WTC11 (cell line): ENCODE measurements around the gene MAZ. TPM values are rescaled to one million over a fixed set of nuclear protein-coding genes. Genes with fewer than 3 reads are reported as not detected.

ENCODE experiments used
- ATAC-seq: fragments of 200-7000 bp; cut with Tn5 transposase; 2 replicates; pipeline ENCODE4 v1.10.0; 2021; ENCODE audit warnings: mild to moderate bottlenecking, moderate library complexity
- CTCF ChIA-PET: fragments of 300-600 bp; sonication (Branson Sonifier 250); formaldehyde crosslinking; loops from one replicate; lab custom pipeline; 2021; ENCODE audit warnings: antibody characterized with exemption; lab: Charles Lee
- POLR2A ChIA-PET: fragments of 350-600 bp; sonication (Branson Sonifier 250); formaldehyde crosslinking; loops from one replicate; lab custom pipeline; 2021; ENCODE audit warnings: antibody characterized with exemption; lab: Charles Lee
- DNase-seq: peaks from one replicate; pipeline ENCODE4 v3.0.0; 2021; ENCODE audit warnings: low spot score
- H3K27ac Mint-ChIP-seq: 2 replicates; pipeline ENCODE4 v1.8.0; 2021; ENCODE audit warnings: mixed read lengths
- H3K27me3 Mint-ChIP-seq: 2 replicates; pipeline ENCODE4 v1.8.0; 2021; ENCODE audit warnings: low read depth, mild to moderate bottlenecking, moderate library complexity, mixed read lengths
- H3K36me3 Mint-ChIP-seq: 2 replicates; pipeline ENCODE4 v1.8.0; 2021; ENCODE audit warnings: mixed read lengths
- H3K4me1 Mint-ChIP-seq: 2 replicates; pipeline ENCODE4 v1.8.0; 2022; ENCODE audit warnings: mixed read lengths
- H3K4me3 Mint-ChIP-seq: 2 replicates; pipeline ENCODE4 v1.8.0; 2021; ENCODE audit warnings: mild to moderate bottlenecking, moderate library complexity, mixed read lengths
- H3K9me3 Mint-ChIP-seq: 2 replicates; pipeline ENCODE4 v1.8.0; 2021; ENCODE audit warnings: mixed read lengths
- EMX1 ChIP-seq: fragments of 250-450 bp; sonication (Bioruptor Pico); IDR thresholded peaks from 2 replicates; pipeline ENCODE4 v1.8.0; 2021; ENCODE audit warnings: mild to moderate bottlenecking
- FOXK1 ChIP-seq: sonication (generic); formaldehyde crosslinking; IDR thresholded peaks from 2 replicates; pipeline ENCODE4 v1.8.0; 2022; ENCODE audit warnings: mild to moderate bottlenecking, moderate library complexity, missing genetic modification reagents
- GABPB1 ChIP-seq: sonication (generic); formaldehyde crosslinking; IDR thresholded peaks from 2 replicates; pipeline ENCODE4 v1.8.1; 2023; ENCODE audit warnings: mild to moderate bottlenecking, missing genetic modification reagents
- GRHL2 ChIP-seq: fragments of 250-450 bp; sonication (Bioruptor Pico); IDR thresholded peaks from 2 replicates; pipeline ENCODE4 v1.8.0; 2022; ENCODE audit warnings: mild to moderate bottlenecking, moderate library complexity; ENCODE audit not compliant: insufficient replicate concordance, severe bottlenecking
- IRF2 ChIP-seq: sonication (generic); formaldehyde crosslinking; IDR thresholded peaks from 2 replicates; pipeline ENCODE4 v1.8.0; 2022; ENCODE audit warnings: low read depth, missing genetic modification reagents, borderline replicate concordance
- KAT7 ChIP-seq: sonication (generic); formaldehyde crosslinking; IDR thresholded peaks from 2 replicates; pipeline ENCODE4 v1.8.1; 2023; ENCODE audit warnings: missing genetic modification reagents, mild to moderate bottlenecking, borderline replicate concordance
- MXD4 ChIP-seq: fragments of 250-450 bp; sonication (Bioruptor Pico); IDR thresholded peaks from 2 replicates; pipeline ENCODE4 v1.8.0; 2021; ENCODE audit warnings: mild to moderate bottlenecking, moderate library complexity, borderline replicate concordance
- MYBL2 ChIP-seq: sonication (generic); formaldehyde crosslinking; IDR thresholded peaks from 2 replicates; pipeline ENCODE4 v1.8.1; 2023; ENCODE audit warnings: mild to moderate bottlenecking, moderate library complexity, missing genetic modification reagents
- NFATC4 ChIP-seq: fragments of 250-450 bp; sonication (Bioruptor Pico); IDR thresholded peaks from 2 replicates; pipeline ENCODE4 v1.9.0; 2021; ENCODE audit warnings: mild to moderate bottlenecking
- NFE2L1 ChIP-seq: sonication (generic); formaldehyde crosslinking; IDR thresholded peaks from 2 replicates; pipeline ENCODE4 v1.8.1; 2023; ENCODE audit warnings: missing genetic modification reagents
- TCF7 ChIP-seq: sonication (generic); formaldehyde crosslinking; IDR thresholded peaks from 2 replicates; pipeline ENCODE4 v1.8.0; 2022; ENCODE audit warnings: mild to moderate bottlenecking, low read depth, missing genetic modification reagents, moderate library complexity
- TP53 ChIP-seq: sonication (generic); formaldehyde crosslinking; IDR thresholded peaks from 2 replicates; pipeline ENCODE4 v1.8.1; 2023; ENCODE audit warnings: mild to moderate bottlenecking, missing genetic modification reagents
- ZNF121 ChIP-seq: sonication (generic); formaldehyde crosslinking; IDR thresholded peaks from 2 replicates; pipeline ENCODE4 v1.8.0; 2023; ENCODE audit warnings: missing genetic modification reagents
- ZNF423 ChIP-seq: fragments of 250-450 bp; sonication (Bioruptor Pico); IDR thresholded peaks from 2 replicates; pipeline ENCODE4 v2.1.2; 2022; ENCODE audit warnings: mild to moderate bottlenecking, moderate library complexity
- ZNF671 ChIP-seq: fragments of 250-450 bp; sonication (Bioruptor Pico); IDR thresholded peaks from 2 replicates; pipeline ENCODE4 v1.8.0; 2021; ENCODE audit warnings: mild to moderate bottlenecking
- total RNA-seq: library from RNA; stranded (reverse); gene quantifications from 3 replicates; pipeline ENCODE4 v1.2.3, GENCODE V29; 2021
- TF ChIP-seq, protein P1 (sequence below): sonication (generic); formaldehyde crosslinking; IDR thresholded peaks from 2 replicates; pipeline ENCODE4 v1.8.0; 2022; ENCODE audit warnings: mild to moderate bottlenecking, missing genetic modification reagents
- TF ChIP-seq, protein P2 (sequence below): fragments of 250-450 bp; sonication (Bioruptor Pico); IDR thresholded peaks from 2 replicates; pipeline ENCODE4 v1.9.0; 2021; ENCODE audit warnings: mild to moderate bottlenecking, borderline replicate concordance
- TF ChIP-seq, protein P3 (sequence below): sonication (generic); formaldehyde crosslinking; IDR thresholded peaks from 2 replicates; pipeline ENCODE4 v1.8.1; 2022; ENCODE audit warnings: mild to moderate bottlenecking, moderate library complexity, missing genetic modification reagents
- TF ChIP-seq, protein P4 (sequence below): fragments of 200-600 bp; IDR thresholded peaks from 2 replicates; pipeline ENCODE4 v1.8.0; 2022; ENCODE audit warnings: antibody characterized with exemption
- TF ChIP-seq, protein P5 (sequence below): sonication (generic); formaldehyde crosslinking; IDR thresholded peaks from 2 replicates; pipeline ENCODE4 v1.8.1; 2022; ENCODE audit warnings: missing genetic modification reagents, borderline replicate concordance
- TF ChIP-seq, protein P6 (sequence below): sonication (generic); formaldehyde crosslinking; IDR thresholded peaks from 2 replicates; pipeline ENCODE4 v1.8.0; 2022; ENCODE audit warnings: mild to moderate bottlenecking, missing genetic modification reagents

Gene MAZ
- total RNA-seq, 1 experiment from 2014 or later = 405 TPM

DNA sequence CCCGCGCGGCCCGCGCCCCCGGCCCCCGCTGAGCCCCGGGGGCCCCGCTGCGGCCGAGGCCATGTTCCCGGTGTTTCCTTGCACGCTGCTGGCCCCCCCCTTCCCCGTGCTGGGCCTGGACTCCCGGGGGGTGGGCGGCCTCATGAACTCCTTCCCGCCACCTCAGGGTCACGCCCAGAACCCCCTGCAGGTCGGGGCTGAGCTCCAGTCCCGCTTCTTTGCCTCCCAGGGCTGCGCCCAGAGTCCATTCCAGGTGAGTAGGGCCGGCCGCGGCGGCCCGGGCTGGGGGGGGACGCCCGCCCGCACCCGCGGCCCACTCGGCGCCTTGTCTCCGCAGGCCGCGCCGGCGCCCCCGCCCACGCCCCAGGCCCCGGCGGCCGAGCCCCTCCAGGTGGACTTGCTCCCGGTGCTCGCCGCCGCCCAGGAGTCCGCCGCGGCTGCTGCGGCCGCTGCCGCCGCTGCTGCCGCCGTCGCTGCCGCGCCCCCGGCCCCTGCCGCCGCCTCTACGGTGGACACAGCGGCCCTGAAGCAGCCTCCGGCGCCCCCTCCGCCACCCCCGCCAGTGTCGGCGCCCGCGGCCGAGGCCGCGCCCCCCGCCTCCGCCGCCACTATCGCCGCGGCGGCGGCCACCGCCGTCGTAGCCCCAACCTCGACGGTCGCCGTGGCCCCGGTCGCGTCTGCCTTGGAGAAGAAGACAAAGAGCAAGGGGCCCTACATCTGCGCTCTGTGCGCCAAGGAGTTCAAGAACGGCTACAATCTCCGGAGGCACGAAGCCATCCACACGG is 504 bp downstream of the MAZ start (continued):
- TF ChIP-seq, protein P1, sequence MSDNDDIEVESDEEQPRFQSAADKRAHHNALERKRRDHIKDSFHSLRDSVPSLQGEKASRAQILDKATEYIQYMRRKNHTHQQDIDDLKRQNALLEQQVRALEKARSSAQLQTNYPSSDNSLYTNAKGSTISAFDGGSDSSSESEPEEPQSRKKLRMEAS = no peak; the same call in 1 of the 2 replicates
- TF ChIP-seq NFE2L1 (CRISPR knock-in tag) (peak; percentile 74; the same call in 1 of the 2 replicates), IRF2 (CRISPR knock-in tag) (no peak), TCF7 (CRISPR knock-in tag) (0 out of 2 replicates have a peak, but pooled peaks have one; percentile 56), NFATC4 (CRISPR knock-in tag) (no peak), ZNF121 (CRISPR knock-in tag) (no peak), FOXK1 (CRISPR knock-in tag) (peak; percentile 56), ZNF671 (CRISPR knock-in tag) (no peak), MYBL2 (0 out of 2 replicates have a peak, but pooled peaks have one; percentile 23), ZNF423 (CRISPR knock-in tag) (peak; percentile 65), TP53 (CRISPR knock-in tag) (0 out of 2 replicates have a peak, but pooled peaks have one; percentile 31)
- TF ChIP-seq, protein P2, sequence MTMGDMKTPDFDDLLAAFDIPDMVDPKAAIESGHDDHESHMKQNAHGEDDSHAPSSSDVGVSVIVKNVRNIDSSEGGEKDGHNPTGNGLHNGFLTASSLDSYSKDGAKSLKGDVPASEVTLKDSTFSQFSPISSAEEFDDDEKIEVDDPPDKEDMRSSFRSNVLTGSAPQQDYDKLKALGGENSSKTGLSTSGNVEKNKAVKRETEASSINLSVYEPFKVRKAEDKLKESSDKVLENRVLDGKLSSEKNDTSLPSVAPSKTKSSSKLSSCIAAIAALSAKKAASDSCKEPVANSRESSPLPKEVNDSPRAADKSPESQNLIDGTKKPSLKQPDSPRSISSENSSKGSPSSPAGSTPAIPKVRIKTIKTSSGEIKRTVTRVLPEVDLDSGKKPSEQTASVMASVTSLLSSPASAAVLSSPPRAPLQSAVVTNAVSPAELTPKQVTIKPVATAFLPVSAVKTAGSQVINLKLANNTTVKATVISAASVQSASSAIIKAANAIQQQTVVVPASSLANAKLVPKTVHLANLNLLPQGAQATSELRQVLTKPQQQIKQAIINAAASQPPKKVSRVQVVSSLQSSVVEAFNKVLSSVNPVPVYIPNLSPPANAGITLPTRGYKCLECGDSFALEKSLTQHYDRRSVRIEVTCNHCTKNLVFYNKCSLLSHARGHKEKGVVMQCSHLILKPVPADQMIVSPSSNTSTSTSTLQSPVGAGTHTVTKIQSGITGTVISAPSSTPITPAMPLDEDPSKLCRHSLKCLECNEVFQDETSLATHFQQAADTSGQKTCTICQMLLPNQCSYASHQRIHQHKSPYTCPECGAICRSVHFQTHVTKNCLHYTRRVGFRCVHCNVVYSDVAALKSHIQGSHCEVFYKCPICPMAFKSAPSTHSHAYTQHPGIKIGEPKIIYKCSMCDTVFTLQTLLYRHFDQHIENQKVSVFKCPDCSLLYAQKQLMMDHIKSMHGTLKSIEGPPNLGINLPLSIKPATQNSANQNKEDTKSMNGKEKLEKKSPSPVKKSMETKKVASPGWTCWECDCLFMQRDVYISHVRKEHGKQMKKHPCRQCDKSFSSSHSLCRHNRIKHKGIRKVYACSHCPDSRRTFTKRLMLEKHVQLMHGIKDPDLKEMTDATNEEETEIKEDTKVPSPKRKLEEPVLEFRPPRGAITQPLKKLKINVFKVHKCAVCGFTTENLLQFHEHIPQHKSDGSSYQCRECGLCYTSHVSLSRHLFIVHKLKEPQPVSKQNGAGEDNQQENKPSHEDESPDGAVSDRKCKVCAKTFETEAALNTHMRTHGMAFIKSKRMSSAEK (CRISPR knock-in tag) = no peak
- TF ChIP-seq, protein P3, sequence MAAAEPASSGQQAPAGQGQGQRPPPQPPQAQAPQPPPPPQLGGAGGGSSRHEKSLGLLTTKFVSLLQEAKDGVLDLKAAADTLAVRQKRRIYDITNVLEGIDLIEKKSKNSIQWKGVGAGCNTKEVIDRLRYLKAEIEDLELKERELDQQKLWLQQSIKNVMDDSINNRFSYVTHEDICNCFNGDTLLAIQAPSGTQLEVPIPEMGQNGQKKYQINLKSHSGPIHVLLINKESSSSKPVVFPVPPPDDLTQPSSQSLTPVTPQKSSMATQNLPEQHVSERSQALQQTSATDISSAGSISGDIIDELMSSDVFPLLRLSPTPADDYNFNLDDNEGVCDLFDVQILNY (CRISPR knock-in tag) = peak; percentile 90

DNA sequence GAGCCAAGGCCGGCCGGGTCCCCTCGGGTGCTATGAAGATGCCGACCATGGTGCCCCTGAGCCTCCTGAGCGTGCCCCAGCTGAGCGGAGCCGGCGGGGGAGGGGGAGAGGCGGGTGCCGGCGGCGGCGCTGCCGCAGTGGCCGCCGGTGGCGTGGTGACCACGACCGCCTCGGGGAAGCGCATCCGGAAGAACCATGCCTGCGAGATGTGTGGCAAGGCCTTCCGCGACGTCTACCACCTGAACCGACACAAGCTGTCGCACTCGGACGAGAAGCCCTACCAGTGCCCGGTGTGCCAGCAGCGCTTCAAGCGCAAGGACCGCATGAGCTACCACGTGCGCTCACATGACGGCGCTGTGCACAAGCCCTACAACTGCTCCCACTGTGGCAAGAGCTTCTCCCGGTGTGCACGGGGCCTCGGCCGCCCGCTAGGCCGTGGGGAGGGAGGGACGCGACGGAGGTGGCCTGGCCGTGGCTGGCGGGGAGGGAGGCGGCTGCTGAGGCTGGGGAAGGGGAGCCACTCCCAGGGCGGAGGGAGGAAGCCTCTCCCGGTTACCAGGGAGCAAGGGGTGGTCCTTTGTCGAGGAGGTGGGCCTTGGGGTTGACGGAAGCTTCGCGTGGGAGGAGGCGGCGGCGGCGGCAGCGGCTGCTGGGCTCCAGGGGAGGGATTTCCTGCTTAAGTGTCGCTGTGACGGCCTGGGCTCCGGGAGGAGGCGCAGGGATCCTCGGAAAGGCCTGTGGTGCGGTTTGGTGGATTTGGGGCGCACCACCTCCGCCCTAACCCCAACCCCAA is 1.3 kb downstream of the MAZ start:
- POLR2A ChIA-PET = interaction anchor here (0.8 to 2.4 kb wide), 7 partner anchors 8 to 108 kb away, joined by 3 to 12 read pairs (median 4); partner anchors contain the start of genes ASPHD1, CDIPT, KIF22 and PAGR1
- CTCF ChIA-PET = interaction anchor here (0.5 to 3.3 kb wide), 16 partner anchors 9 to 258 kb away, joined by 3 to 33 read pairs (median 7); partner anchors contain the start of genes ALDOA, ASPHD1, CDIPT and KIF22
- peak overlapping the region; percentile 97 for H3K27ac Mint-ChIP-seq
- peak; percentile 76 for DNase-seq
- peaks cover 50% of the 10 kb centered on the region for H3K4me1 Mint-ChIP-seq
- H3K27me3 Mint-ChIP-seq = no peaks in the 10 kb centered on the region
- H3K4me3 Mint-ChIP-seq = peak overlapping the region; percentile 88
- H3K9me3 Mint-ChIP-seq = no peaks in the 10 kb centered on the region
- H3K36me3 Mint-ChIP-seq = peaks cover 13% of the 10 kb centered on the region
- peak; percentile 1 for ATAC-seq
- TF ChIP-seq GABPB1 (CRISPR knock-in tag) (peak; percentile 89), KAT7 (CRISPR knock-in tag) (peak; percentile 90), GRHL2 (CRISPR knock-in tag) (no peak), EMX1 (no peak), MXD4 (no peak)
- TF ChIP-seq, protein P4, sequence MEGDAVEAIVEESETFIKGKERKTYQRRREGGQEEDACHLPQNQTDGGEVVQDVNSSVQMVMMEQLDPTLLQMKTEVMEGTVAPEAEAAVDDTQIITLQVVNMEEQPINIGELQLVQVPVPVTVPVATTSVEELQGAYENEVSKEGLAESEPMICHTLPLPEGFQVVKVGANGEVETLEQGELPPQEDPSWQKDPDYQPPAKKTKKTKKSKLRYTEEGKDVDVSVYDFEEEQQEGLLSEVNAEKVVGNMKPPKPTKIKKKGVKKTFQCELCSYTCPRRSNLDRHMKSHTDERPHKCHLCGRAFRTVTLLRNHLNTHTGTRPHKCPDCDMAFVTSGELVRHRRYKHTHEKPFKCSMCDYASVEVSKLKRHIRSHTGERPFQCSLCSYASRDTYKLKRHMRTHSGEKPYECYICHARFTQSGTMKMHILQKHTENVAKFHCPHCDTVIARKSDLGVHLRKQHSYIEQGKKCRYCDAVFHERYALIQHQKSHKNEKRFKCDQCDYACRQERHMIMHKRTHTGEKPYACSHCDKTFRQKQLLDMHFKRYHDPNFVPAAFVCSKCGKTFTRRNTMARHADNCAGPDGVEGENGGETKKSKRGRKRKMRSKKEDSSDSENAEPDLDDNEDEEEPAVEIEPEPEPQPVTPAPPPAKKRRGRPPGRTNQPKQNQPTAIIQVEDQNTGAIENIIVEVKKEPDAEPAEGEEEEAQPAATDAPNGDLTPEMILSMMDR = no peak
- TF ChIP-seq, protein P5, sequence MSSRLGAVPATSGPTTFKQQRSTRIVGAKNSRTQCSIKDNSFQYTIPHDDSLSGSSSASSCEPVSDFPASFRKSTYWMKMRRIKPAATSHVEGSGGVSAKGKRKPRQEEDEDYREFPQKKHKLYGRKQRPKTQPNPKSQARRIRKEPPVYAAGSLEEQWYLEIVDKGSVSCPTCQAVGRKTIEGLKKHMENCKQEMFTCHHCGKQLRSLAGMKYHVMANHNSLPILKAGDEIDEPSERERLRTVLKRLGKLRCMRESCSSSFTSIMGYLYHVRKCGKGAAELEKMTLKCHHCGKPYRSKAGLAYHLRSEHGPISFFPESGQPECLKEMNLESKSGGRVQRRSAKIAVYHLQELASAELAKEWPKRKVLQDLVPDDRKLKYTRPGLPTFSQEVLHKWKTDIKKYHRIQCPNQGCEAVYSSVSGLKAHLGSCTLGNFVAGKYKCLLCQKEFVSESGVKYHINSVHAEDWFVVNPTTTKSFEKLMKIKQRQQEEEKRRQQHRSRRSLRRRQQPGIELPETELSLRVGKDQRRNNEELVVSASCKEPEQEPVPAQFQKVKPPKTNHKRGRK (CRISPR knock-in tag) = no peak
- TF ChIP-seq, protein P6, sequence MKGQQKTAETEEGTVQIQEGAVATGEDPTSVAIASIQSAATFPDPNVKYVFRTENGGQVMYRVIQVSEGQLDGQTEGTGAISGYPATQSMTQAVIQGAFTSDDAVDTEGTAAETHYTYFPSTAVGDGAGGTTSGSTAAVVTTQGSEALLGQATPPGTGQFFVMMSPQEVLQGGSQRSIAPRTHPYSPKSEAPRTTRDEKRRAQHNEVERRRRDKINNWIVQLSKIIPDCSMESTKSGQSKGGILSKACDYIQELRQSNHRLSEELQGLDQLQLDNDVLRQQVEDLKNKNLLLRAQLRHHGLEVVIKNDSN = peak; percentile 84
